Measurements from ENCODE around the gene TFDP1. TPM values are rescaled to one million over a fixed set of nuclear protein-coding genes. Genes with fewer than 3 reads are reported as not detected.
A peak's percentile ranks its signal among the peaks of the same experiment; 100 is the strongest.

TFDP1 gene
- total RNA-seq, 1 donor from 2014 or later: 48.2 TPM

DNA sequence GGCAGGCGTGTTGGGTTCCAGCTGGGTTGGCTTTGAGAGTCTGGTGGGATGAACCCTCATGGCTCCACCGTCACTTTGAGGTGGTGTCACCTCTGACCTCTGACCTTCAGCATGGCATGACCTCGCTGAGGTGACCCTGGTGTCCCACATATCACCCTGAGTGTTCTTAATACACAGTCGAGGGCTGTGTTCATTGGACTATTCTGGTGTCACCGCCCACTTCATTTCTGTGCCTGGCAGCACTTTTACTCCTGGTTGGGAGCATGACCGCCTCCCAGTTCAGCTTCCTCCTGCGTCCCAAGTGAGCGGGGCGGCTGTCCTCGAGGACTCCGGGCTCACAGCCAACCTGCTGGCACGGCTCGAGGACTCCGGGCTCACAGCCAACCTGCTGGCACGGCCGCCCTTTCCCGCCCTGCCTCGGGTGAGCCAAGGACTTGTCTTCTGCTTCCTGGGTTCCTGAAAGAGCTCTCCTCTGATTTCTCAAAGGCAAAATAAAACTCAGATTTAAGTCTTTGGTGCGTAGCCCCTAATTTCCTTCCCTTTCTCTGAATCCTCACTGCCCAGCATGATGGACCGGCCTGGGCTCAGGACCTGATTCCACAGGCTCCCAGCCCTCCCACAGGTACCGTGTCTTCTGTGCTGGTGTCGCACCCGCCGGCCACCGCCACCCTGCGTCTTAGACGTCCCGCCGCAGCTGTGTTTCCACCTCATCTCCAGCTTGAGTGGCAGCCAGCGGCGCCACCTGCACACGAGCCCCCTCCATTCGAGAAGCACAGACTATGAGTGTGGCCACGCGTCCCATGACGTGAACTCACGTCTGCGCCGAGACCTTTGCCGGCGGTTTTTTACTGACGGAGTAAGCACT is 63.0 kb downstream of the TFDP1 start:
- DNase-seq (ENCODE audit: low read depth): peak; percentile 87

DNA sequence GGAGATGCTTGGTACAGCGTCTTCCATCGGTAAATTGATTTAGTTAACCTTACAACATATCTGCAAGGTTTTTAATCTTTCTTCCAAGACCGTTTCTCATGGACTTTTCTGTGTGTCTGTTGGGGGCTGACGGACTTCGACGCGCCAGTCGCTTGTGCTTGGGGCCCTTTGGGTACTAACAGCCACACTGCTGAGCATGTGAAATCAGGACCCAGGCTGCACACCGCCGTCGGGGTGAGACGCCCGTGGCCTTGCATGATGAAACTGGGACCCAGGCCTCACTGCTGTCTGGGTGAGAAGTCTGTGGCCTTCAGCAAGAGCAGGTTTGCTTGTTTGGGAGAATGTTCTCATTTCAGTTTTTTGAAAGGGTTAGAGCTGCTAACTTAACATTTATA is 63.7 kb downstream of the TFDP1 start:
- DNase-seq (ENCODE audit: low read depth): no peak

- no peak for DNase-seq (ENCODE audit: low read depth)
Observed at GRCh38 chr13:113649212-113649611, 64.7 kb downstream of the TFDP1 start.

DNA sequence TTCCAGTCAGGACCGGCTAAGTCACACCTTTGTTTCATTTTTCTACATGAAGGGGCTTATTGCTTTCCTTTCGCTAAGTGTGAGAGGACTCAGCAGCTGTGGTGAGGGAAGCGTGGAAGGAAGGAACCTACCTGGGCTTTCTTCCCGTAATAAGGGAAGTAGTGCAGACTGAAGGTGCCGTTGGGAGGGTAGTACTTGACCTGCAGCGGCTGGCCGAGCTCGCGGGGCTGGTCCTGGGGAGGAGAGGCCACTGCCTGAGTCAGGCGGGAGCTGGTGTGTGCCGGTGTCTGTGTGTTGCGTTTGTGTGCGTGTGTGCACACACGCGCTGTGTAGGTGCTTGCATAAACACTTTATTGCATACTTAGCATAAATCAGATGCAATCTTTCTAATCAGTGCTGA is 65.7 kb downstream of the TFDP1 start:
- no peak for DNase-seq (ENCODE audit: low read depth)

DNA sequence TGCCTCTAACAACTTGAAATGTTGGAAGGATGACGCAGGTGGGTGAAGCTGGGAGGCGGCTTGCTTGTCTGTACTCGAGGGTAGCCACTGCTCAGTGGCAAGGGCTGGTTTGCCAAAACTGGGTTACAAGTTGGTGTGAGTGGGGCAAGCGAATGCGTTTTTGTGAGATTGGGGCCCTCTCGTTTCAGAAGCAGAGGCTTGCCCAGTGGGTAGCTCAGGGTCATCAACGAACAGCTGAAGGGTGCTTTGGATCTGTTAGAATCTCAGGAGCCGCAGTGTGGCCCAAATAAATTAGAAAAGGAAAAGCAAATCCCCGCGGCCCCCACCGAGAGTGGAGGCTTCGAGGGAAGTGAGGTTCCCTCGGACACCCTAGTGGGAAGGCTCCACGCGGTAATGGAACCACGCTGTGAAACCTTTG is 66.2 kb downstream of the TFDP1 start:
- DNase-seq (ENCODE audit: low read depth): no peak

- DNase-seq (ENCODE audit: low read depth): no peak
Observed at GRCh38 chr13:113651511-113652403, 67.2 kb downstream of the TFDP1 start.

DNA sequence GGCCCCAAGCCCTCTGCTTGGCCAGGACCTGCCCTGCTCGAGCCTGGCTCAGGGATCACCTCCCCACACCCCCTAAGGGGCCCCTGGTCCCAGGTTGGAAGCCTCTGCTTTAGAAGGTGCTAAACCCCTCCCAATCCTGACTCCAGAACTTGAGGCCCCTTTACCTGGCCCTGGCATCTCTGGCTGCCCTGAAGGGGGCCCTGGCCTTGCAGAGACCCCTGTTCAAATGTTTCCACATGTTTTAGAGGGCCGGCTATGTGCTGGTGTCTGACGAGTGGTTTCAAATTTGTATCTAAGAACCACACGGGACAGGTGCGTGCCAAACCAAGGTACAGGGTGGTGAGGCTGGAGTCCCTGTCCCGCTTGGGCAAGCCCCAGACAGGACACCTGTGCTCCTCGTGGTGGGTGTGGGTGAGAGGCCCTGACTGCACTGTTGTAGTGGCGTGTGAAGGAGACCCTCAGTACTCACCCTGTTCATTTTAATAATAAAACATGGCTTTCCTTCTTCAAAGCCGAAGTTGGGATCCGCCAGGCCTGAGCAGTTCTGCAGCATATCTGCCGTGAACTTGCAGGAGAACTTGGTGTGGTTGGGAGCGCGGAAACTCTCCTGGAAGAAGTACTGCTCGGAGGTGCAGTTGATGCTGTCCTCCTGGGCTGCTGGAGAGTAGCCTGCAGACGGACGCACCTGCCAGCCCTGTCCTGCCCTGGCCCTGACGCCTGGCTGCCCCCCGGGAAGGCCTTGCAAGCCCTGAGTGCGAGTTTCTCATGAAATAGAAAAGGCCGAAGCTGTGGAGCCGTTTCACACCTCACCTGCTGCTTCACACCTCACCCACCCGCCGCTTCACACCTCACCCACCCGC is 68.1 kb downstream of the TFDP1 start:
- no peak for DNase-seq (ENCODE audit: low read depth)

GRCh38 chr13:113653264-113654174 is 69.0 kb downstream of the TFDP1 start:
- no peak for DNase-seq (ENCODE audit: low read depth)

DNA sequence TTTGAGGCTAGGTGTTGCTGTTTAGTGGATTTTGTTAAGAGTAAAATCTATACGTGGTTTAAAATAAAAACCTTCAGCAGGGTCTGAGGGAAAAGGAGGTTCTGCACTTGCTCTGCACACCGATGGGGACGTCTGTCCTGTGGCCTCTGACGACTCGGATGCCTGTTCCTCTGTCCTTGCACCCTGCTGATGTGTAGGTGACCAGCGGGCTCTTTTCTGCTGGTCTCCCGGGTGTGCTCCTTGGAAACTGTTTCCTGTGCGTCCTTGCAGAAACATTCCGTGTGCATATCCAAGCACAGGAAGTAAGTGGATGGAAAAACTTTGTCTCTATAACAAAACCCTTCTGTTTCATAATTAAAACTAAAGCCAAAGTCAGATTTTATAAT is 69.6 kb downstream of the TFDP1 start:
- DNase-seq (ENCODE audit: low read depth): no peak

GRCh38 chr13:113654591-113655345 is 70.2 kb downstream of the TFDP1 start:
- DNase-seq (ENCODE audit: low read depth): no peak

- DNase-seq (ENCODE audit: low read depth): no peak
Observed at GRCh38 chr13:113655346-113656002, 70.9 kb downstream of the TFDP1 start.

- DNase-seq (ENCODE audit: low read depth): no peak
Observed at GRCh38 chr13:113656003-113656588, 71.5 kb downstream of the TFDP1 start.

DNA sequence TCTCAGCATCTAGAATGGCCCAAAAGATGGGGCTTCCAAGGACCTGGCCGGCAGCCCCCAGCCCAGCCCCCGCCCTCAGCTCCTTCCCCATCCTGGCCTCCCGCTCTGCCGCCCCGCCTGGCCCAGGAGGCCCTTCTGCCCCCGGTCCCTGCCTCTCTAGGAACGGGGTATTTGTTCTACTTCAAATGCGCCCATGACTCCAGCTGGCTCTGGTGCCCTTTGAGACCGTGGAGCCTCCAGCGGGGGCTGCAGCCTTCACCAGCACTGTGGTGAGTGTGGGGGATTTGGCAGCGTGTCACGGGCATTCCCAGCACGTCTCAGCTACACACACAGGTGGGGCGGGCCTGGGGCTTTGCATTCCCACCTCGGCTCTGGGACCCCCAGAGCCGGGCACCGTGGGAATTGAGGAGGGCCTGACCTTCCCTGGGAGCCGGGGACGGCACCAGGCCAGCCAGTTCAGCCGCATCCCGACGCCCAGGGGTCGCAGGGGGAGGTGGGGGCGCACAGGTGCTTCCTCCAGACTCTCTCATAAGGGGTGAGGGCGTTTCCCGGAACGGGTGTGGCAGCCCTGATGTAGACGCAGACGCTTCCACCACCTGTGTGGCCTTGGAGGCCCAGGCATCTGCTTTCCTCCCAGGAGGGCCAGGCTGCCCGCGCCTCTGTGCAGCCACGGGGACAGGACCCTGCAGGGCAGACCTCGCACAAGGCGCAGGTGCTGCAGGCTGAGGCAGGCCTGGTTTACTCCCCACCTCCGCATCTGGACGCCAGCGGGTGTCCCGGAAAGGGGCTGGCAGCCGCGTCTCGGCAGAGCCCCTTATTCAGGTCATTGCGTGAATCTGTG is 72.5 kb downstream of the TFDP1 start:
- DNase-seq (ENCODE audit: low read depth): no peak

DNA sequence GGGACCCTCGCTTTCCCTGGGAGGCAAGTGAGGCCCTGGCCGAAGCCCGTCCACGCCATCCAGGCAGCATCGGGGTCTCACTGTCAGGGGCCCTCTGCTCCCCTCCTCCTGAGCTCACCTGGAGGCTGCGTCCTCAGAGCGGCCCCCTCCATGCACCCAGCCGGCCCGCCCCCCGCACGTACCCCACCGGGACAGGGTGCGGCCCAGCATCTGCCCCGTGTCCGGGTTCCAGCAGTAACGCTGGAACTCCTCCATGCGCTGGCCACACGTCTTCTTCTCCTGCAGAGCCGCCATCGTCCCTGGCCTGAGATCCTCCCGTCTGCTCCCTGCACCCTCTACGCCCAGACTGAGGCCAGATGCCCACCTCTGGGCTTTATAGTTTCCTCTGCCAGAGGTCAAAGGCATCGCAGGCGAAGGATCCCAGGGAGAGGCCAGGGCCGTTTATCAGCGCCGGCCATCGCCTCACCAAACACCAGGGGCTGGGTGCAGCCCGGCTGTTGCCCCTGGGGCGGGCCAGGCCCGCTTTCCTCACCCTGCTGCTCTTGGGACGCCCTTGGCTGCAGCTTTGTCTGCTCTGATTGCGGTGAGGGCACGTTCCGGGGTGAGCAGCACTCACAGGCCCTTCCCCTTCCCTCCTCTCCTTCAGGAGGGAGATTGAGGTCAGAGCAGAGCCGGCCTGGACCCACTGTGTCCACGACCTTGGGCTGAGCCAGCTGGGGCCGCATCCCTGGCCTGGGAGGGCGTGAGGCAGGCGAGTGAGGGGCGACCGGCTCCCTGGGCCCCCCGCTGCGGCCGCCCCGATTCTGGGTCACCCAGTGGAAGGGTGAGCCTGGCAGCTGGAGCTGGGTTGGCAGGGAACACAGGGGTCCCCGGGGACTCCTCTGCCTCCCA is 73.5 kb downstream of the TFDP1 start, which contains the start of gene ATP4B:
TSS of gene ATP4B (minus strand) at position 348 of the 891 bp plus-strand sequence. CDS start at position 294, 54 bp downstream.
- DNase-seq (ENCODE audit: low read depth): no peak

DNA sequence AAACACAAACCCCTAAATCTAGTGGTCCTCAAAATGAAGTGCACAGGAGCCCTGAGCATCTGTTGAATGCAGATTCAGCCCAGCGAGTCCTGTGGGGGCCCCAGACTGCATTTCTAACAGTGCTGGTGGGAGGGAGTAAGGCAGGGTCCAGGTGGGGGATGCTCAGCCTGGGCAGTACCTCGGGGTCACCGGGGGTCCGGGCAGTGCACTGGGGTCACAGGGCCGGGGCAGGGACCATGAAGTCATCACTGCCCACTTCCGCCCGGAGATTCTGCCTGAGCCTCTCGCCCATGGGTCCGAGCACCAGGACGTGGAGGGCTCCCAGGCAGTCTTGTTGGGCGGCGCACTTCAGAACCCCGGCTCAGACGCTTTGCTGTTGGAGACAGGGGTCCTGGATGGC is 74.3 kb downstream of the TFDP1 start:
- no peak for DNase-seq (ENCODE audit: low read depth)

- DNase-seq (ENCODE audit: low read depth): no peak
Observed at GRCh38 chr13:113659337-113659736, 74.8 kb downstream of the TFDP1 start.
